ENCODE measurements around the gene RYR2. TPM values are rescaled to one million over a fixed set of nuclear protein-coding genes. Genes with fewer than 3 reads are reported as not detected.

RYR2 gene
- total RNA-seq, 1 donor from 2014 or later = 0.90 TPM

- no peak overlapping the region for H3K4me2 ChIP-seq
- no peak overlapping the region for H3K9ac ChIP-seq
- no peaks in the 10 kb centered on the region for H3K9me3 Mint-ChIP-seq
- no peaks in the 10 kb centered on the region for H4K20me1 ChIP-seq (ENCODE audit: low read depth)
- H3K27ac Mint-ChIP-seq = no peak overlapping the region
- H3F3A ChIP-seq (ENCODE audit: low read depth) = no peaks in the 10 kb centered on the region
- H3K27ac ChIP-seq = no peak overlapping the region
- H3K27me3 Mint-ChIP-seq (ENCODE audit: insufficient read depth, low read depth) = no peaks in the 10 kb centered on the region
- H3K4me1 Mint-ChIP-seq = peaks cover 3% of the 10 kb centered on the region
- no peak for TF ChIP-seq EZH2phosphoT487 (IDR thresholded peaks at IDR 0.05)
- no peak for TF ChIP-seq EZH2 (IDR thresholded peaks at IDR 0.05)
- TF ChIP-seq, protein P1, sequence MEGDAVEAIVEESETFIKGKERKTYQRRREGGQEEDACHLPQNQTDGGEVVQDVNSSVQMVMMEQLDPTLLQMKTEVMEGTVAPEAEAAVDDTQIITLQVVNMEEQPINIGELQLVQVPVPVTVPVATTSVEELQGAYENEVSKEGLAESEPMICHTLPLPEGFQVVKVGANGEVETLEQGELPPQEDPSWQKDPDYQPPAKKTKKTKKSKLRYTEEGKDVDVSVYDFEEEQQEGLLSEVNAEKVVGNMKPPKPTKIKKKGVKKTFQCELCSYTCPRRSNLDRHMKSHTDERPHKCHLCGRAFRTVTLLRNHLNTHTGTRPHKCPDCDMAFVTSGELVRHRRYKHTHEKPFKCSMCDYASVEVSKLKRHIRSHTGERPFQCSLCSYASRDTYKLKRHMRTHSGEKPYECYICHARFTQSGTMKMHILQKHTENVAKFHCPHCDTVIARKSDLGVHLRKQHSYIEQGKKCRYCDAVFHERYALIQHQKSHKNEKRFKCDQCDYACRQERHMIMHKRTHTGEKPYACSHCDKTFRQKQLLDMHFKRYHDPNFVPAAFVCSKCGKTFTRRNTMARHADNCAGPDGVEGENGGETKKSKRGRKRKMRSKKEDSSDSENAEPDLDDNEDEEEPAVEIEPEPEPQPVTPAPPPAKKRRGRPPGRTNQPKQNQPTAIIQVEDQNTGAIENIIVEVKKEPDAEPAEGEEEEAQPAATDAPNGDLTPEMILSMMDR (IDR thresholded peaks at IDR 0.05) = no peak
- no peaks in the 10 kb centered on the region for H3K4me1 ChIP-seq
- H3K27me3 ChIP-seq = no peaks in the 10 kb centered on the region
- DNase-seq (ENCODE audit: low spot score) = no peak
- H3K4me3 ChIP-seq = no peak overlapping the region
- no peaks in the 10 kb centered on the region for H3K36me3 ChIP-seq
- H3K4me3 Mint-ChIP-seq = no peak overlapping the region
- no peak overlapping the region for H2AFZ ChIP-seq (replicated peaks)
- H3K79me2 ChIP-seq (ENCODE audit: low read depth) = no peaks in the 10 kb centered on the region
- H3K36me3 Mint-ChIP-seq = no peaks in the 10 kb centered on the region
- no peaks in the 10 kb centered on the region for H3K9me3 ChIP-seq (ENCODE audit: low read depth)
Measured at GRCh38 chr1:237692255-237692654, 650.3 kb downstream of the RYR2 start.

- no peak for TF ChIP-seq EZH2phosphoT487 (IDR thresholded peaks at IDR 0.05)
- TF ChIP-seq EZH2 (IDR thresholded peaks at IDR 0.05) = no peak
- TF ChIP-seq, protein P1 (IDR thresholded peaks at IDR 0.05) = no peak
- no peaks in the 10 kb centered on the region for H3F3A ChIP-seq (ENCODE audit: low read depth)
- H3K27ac Mint-ChIP-seq = no peak overlapping the region
Measured at GRCh38 chr1:237695878-237696277, 653.9 kb downstream of the RYR2 start.

DNA sequence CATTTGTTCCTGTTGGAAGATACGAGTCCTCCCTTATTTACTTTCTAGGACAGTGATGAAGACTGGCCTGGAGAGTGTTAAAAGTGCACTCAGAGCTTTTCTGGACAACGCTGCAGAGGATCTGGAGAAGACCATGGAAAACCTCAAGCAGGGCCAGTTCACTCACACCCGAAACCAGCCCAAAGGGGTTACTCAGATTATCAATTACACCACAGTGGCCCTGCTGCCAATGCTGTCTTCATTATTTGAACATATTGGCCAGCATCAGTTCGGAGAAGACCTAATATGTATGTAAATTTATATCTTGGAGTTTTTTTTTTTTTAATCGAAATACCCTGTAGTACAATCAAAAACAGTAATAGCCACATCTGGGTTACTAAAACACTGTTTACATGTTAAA lies 658.2 kb downstream of the RYR2 start:
- Histone ChIP-seq H3K27ac (no peak overlapping the region), H3K4me1 (no peaks in the 10 kb centered on the region), H3K4me2 (no peak overlapping the region), H3K9me3 (ENCODE audit: low read depth) (no peaks in the 10 kb centered on the region), H2AFZ (replicated peaks) (no peak overlapping the region), H3F3A (ENCODE audit: low read depth) (no peaks in the 10 kb centered on the region), H3K4me3 (no peak overlapping the region), H3K36me3 (no peaks in the 10 kb centered on the region), H4K20me1 (ENCODE audit: low read depth) (no peaks in the 10 kb centered on the region), H3K79me2 (ENCODE audit: low read depth) (no peaks in the 10 kb centered on the region), H3K9ac (no peak overlapping the region), H3K27me3 (no peaks in the 10 kb centered on the region)
- H3K36me3 Mint-ChIP-seq = no peaks in the 10 kb centered on the region
- no peaks in the 10 kb centered on the region for H3K9me3 Mint-ChIP-seq
- H3K27ac Mint-ChIP-seq = no peak overlapping the region
- TF ChIP-seq, protein P1 (IDR thresholded peaks at IDR 0.05) = no peak
- TF ChIP-seq EZH2 (IDR thresholded peaks at IDR 0.05) = no peak
- no peak for TF ChIP-seq EZH2phosphoT487 (IDR thresholded peaks at IDR 0.05)
- no peak overlapping the region for H3K4me3 Mint-ChIP-seq
- peaks cover 3% of the 10 kb centered on the region for H3K4me1 Mint-ChIP-seq
- DNase-seq (ENCODE audit: low spot score) = no peak
- no peaks in the 10 kb centered on the region for H3K27me3 Mint-ChIP-seq (ENCODE audit: insufficient read depth, low read depth)

More at GRCh38 chr1:237695878-237696277, 653.9 kb downstream of the RYR2 start:
- H3K27me3 Mint-ChIP-seq (ENCODE audit: insufficient read depth, low read depth) = no peaks in the 10 kb centered on the region
- H3K36me3 Mint-ChIP-seq = no peaks in the 10 kb centered on the region
- Histone ChIP-seq H3K4me2 (no peak overlapping the region), H3K9me3 (ENCODE audit: low read depth) (no peaks in the 10 kb centered on the region), H3K4me3 (no peak overlapping the region), H3K27ac (no peak overlapping the region), H2AFZ (replicated peaks) (no peak overlapping the region), H3K79me2 (ENCODE audit: low read depth) (no peaks in the 10 kb centered on the region), H3K36me3 (no peaks in the 10 kb centered on the region), H3K27me3 (no peaks in the 10 kb centered on the region), H3K4me1 (no peaks in the 10 kb centered on the region), H4K20me1 (ENCODE audit: low read depth) (no peaks in the 10 kb centered on the region), H3K9ac (no peak overlapping the region)
- peaks cover 3% of the 10 kb centered on the region for H3K4me1 Mint-ChIP-seq
- DNase-seq (ENCODE audit: low spot score) = no peak
- H3K9me3 Mint-ChIP-seq = no peaks in the 10 kb centered on the region
- H3K4me3 Mint-ChIP-seq = no peak overlapping the region
